Spleen (tissue), 11 donors: ENCODE measurements around the gene TNS1. TPM values are rescaled to one million over a fixed set of nuclear protein-coding genes. Genes with fewer than 3 reads are reported as not detected.

Experiments used
- DNase-seq: peaks from one replicate; pipeline ENCODE4 v3.0.0-alpha.2; 2020
- H3K27ac ChIP-seq, 8 donors: fragments of 200-600 bp; sonication (generic) in 7 of 8; 1 replicate in 4 of 8; 2 replicates in 4 of 8; pipeline versions ENCODE4 v1.5.0 to v1.8.0; 2016 to 2021; ENCODE audit warnings: inconsistent platforms in 4 of 8, mild to moderate bottlenecking in 4 of 8, moderate library complexity in 1 of 8
- H3K27me3 ChIP-seq, 7 donors: fragments of 200-600 bp; sonication (generic) in 6 of 7; replicated peaks in 1 of 7; 1 replicate in 4 of 7; 2 replicates in 3 of 7; pipeline versions ENCODE4 v1.5.0 to v1.8.0; 2016 to 2021; ENCODE audit warnings: inconsistent platforms in 3 of 7, mild to moderate bottlenecking in 1 of 7
- H3K36me3 ChIP-seq, 6 donors: fragments of 200-600 bp; sonication (generic) in 5 of 6; 1 replicate in 4 of 6; 2 replicates in 2 of 6; pipeline versions ENCODE4 v1.5.0 to v1.8.0; 2016 to 2021; ENCODE audit warnings: inconsistent platforms in 2 of 6
- H3K4me1 ChIP-seq, 6 donors: fragments of 200-600 bp; sonication (generic) in 5 of 6; 1 replicate in 3 of 6; 2 replicates in 3 of 6; pipeline versions ENCODE4 v1.5.0 to v1.8.0; 2016 to 2021; ENCODE audit warnings: inconsistent platforms in 3 of 6
- H3K4me3 ChIP-seq, 8 donors: fragments of 200-600 bp; sonication (generic) in 7 of 8; 1 replicate in 4 of 8; 2 replicates in 4 of 8; pipeline versions ENCODE4 v1.5.0 to v1.8.0; 2016 to 2021; ENCODE audit warnings: inconsistent platforms in 4 of 8, mild to moderate bottlenecking in 4 of 8, moderate library complexity in 2 of 8
- H3K9me3 ChIP-seq, 8 donors: fragments of 200-600 bp; sonication (generic) in 7 of 8; 1 replicate in 4 of 8; 2 replicates in 4 of 8; pipeline versions ENCODE4 v1.5.0 to v1.8.0; 2016 to 2021; ENCODE audit warnings: inconsistent platforms in 4 of 8
- POLR2A ChIP-seq, 3 donors: fragments of 450-650 bp; IDR thresholded peaks; one replicate each; pipeline ENCODE4 v1.5.1; 2017; ENCODE audit warnings: antibody characterized with exemption in 3 of 3, mild to moderate bottlenecking in 1 of 3
- POLR2AphosphoS5 ChIP-seq, 3 donors: sonication (generic); formaldehyde crosslinking; IDR thresholded peaks; one replicate each; pipeline ENCODE4 v1.5.1; 2017; ENCODE audit warnings: antibody characterized with exemption in 3 of 3
- WGBS, 5 donors: extraction: QIAGEN DNeasy Blood & Tissue Kit in 3 of 5; methylation state at CpG; one replicate each; pipeline versions ENCODE4 v1.1.5 to v1.1.7; 2013 to 2018; 5-methylcytosine and 5-hydroxymethylcytosine counted together
- intact Hi-C: fragments of 100-400 bp; cut with DNase I; formaldehyde crosslinking; loops from one replicate; pipeline ENCODE4 v1.15.0; 2023; ENCODE audit warnings: low total_unique reads
- polyA plus RNA-seq, 3 donors: library from polyadenylated mRNA; stranded (reverse); fragments of 200-250 nt; gene quantifications; one replicate each; pipeline ENCODE4 v1.2.1, GENCODE V29; 2013
- total RNA-seq, 7 donors: library from RNA; depleted of rRNA in 3 of 7; stranded (reverse); fragments of >200 nt in 3 of 7; fragmentation: NEBNext Ultra II Directional in 4 of 7; extraction: Animal tissue kit (Norgen Biotek cat#: 25700) in 4 of 7; gene quantifications; one replicate each; pipeline versions ENCODE4 v1.1.0 to v1.2.1, GENCODE V29; 2016 to 2021
- TF ChIP-seq, protein P1 (sequence below), 11 experiments: fragments of 200-600 bp in 7 of 11; fragments of 450-650 bp in 4 of 11; sonication (generic) in 4 of 11; IDR thresholded peaks in 8 of 11; conservative IDR thresholded peaks in 3 of 11; 1 replicate in 7 of 11; 2 replicates in 4 of 11; pipeline versions ENCODE4 v1.4.0 to v1.8.0; 2016 to 2021; ENCODE audit warnings: antibody characterized with exemption in 11 of 11, inconsistent platforms in 4 of 11, mild to moderate bottlenecking in 1 of 11
- donor health status: healthy with polysubstance abuse.
- donor health status: DM: no; HTN: no; CAD: no; lungs with moderate emphysema.
- donor health status: DM: no; HTN: no; CAD: no.
- donor health status: Bipolar disorder and iron deficiency.
- donor health status: healthy.
- donor health status: DM: no; HTN: no; CAD: no.
- donor health status: DM: yes; HTN: yes; CAD: no.

The TNS1 gene
- total and polyA plus RNA-seq, 10 donors = 6.9 to 580 (median 246) TPM

- no peak for TF ChIP-seq POLR2A (IDR thresholded peaks at IDR 0.05)
- TF ChIP-seq POLR2AphosphoS5 (IDR thresholded peaks at IDR 0.05) = no peak
- TF ChIP-seq, protein P1, sequence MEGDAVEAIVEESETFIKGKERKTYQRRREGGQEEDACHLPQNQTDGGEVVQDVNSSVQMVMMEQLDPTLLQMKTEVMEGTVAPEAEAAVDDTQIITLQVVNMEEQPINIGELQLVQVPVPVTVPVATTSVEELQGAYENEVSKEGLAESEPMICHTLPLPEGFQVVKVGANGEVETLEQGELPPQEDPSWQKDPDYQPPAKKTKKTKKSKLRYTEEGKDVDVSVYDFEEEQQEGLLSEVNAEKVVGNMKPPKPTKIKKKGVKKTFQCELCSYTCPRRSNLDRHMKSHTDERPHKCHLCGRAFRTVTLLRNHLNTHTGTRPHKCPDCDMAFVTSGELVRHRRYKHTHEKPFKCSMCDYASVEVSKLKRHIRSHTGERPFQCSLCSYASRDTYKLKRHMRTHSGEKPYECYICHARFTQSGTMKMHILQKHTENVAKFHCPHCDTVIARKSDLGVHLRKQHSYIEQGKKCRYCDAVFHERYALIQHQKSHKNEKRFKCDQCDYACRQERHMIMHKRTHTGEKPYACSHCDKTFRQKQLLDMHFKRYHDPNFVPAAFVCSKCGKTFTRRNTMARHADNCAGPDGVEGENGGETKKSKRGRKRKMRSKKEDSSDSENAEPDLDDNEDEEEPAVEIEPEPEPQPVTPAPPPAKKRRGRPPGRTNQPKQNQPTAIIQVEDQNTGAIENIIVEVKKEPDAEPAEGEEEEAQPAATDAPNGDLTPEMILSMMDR (IDR thresholded peaks at IDR 0.05 in 8 of 11, conservative IDR thresholded peaks at IDR 0.05 in 3 of 11) = no peak
- DNase-seq = peak; percentile 34
- Histone ChIP-seq H3K36me3 (no peaks in the 10 kb centered on the region), H3K4me3 (no peak overlapping the region), H3K9me3 (no peaks in the 10 kb centered on the region), H3K27ac (no peak overlapping the region), H3K4me1 (peaks cover 4 to 68% (median 22%) of the 10 kb centered on the region in 6 donors), H3K27me3 (peaks cover 0 to 22% (median 0%) of the 10 kb centered on the region in 7 donors)
- WGBS, 5 donors = 75 to 93% (median 90%) methylated on average over 5 of the region's 5 CpGs
- intact Hi-C loops = no loop called here
Measured at GRCh38 chr2:217945530-217945929, 57.3 kb downstream of the TNS1 start.

- H3K27me3 ChIP-seq = peaks cover 0 to 22% (median 0%) of the 10 kb centered on the region in 7 donors
- no peaks in the 10 kb centered on the region for H3K36me3 ChIP-seq
- peak; percentile 35 for DNase-seq
- no peak overlapping the region for H3K4me3 ChIP-seq
- H3K27ac ChIP-seq = no peak overlapping the region
- TF ChIP-seq POLR2A (IDR thresholded peaks at IDR 0.05) = no peak
- TF ChIP-seq POLR2AphosphoS5 (IDR thresholded peaks at IDR 0.05) = no peak
- WGBS, 5 donors = 78 to 94% (median 85%) methylated on average over 8 of the region's 8 CpGs
- intact Hi-C loops = no loop called here
- H3K9me3 ChIP-seq = no peaks in the 10 kb centered on the region
- peaks cover 0 to 68% (median 18%) of the 10 kb centered on the region in 6 donors for H3K4me1 ChIP-seq
Measured at GRCh38 chr2:217944923-217945322, 57.9 kb downstream of the TNS1 start.

DNA sequence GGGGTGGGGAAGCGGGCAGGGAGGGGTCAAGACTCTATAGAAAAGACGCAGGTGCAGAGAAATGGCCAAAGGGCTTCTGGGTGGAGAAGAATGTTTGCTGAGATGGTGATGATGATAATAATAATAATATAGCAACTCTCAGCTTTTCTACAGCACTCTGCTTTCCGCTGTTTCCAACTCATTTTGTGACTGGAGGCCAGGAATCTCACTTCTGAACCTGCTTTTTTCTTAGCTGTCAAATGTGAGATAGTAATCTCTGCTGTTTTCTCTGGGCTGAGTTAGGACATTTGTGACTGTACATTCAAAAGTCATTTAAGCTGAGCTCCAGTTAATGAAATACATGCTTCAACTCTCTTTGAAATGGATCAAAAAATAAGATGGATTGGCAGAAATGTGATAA, 58.4 kb downstream of the TNS1 start:
- Histone ChIP-seq H3K27me3 (peaks cover 0 to 22% (median 0%) of the 10 kb centered on the region in 7 donors), H3K4me1 (peaks cover 5 to 70% (median 19%) of the 10 kb centered on the region in 6 donors), H3K4me3 (peak overlapping the region in 6 of 8 donors; percentile 53 to 83 (median 65)), H3K36me3 (no peaks in the 10 kb centered on the region), H3K27ac (peak overlapping the region in 5 of 8 donors; percentile 79 to 86 (median 84)), H3K9me3 (no peaks in the 10 kb centered on the region)
- WGBS, 5 donors = 53 to 87% (median 72%) methylated on average over 3 of the region's 3 CpGs
- TF ChIP-seq POLR2AphosphoS5 (IDR thresholded peaks at IDR 0.05) (no peak), POLR2A (IDR thresholded peaks at IDR 0.05) (no peak)
- TF ChIP-seq, protein P1 (IDR thresholded peaks at IDR 0.05 in 8 of 11, conservative IDR thresholded peaks at IDR 0.05 in 3 of 11) = no peak
- intact Hi-C loops = no loop called here
- DNase-seq = no peak

DNA sequence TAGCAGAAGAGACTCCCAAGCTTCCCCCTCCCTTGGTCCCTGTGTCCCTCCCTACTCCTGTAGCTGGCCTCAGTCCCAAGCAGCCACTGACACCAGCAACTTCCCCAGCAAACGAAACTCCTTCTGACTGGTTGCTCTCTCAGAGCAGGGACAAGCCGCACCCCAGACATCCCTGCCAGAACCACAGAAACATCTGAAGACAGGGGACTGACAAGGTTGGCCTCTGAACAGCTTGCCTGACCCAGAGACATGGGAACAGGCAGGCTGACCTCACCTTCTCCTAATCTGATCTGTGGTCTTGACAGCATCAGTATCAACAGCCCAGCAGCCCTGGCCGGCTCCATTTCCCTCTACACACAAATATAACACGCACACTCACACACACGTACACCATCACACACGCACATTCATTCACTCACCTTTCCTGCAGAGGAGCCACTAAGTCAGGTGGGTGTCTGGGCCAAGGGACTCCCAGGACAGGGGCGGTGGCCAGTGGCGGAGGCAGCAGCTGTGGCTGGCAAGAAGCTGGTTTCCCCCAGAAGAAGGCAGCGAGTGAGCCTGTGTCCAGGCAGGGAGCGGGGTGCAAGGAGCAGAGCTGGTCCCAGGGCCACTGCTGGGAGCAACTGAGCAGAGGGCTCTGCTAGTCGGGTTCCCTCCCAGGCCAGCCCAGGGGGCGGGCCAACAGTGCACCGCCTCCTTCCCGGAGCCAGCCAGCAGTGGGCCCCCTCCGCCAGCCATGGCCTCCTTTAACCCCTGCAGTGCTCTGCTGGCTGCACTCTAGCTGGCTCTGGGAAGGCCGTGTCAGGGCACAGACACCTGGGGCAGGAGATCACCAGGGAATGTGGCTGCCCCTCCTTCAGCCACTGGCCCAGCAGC, 59.1 kb downstream of the TNS1 start:
- Histone ChIP-seq H3K27ac (peak overlapping the region; percentile 56 to 86 (median 80)), H3K27me3 (peaks cover 0 to 22% (median 0%) of the 10 kb centered on the region in 7 donors), H3K36me3 (no peaks in the 10 kb centered on the region), H3K9me3 (no peaks in the 10 kb centered on the region), H3K4me1 (peaks cover 5 to 70% (median 23%) of the 10 kb centered on the region in 6 donors), H3K4me3 (peak overlapping the region; percentile 53 to 83 (median 61))
- peak; percentile 89 for DNase-seq
- TF ChIP-seq POLR2AphosphoS5 (IDR thresholded peaks at IDR 0.05) (peak; percentile 75 to 92 (median 91)), POLR2A (IDR thresholded peaks at IDR 0.05) (peak in 1 of 3 donors; percentile 63)
- TF ChIP-seq, protein P1 (IDR thresholded peaks at IDR 0.05 in 8 of 11, conservative IDR thresholded peaks at IDR 0.05 in 3 of 11) = peak in 6 of 11 experiments; percentile 6 to 30 (median 26)
- intact Hi-C loops = no loop called here
- WGBS, 5 donors = 9 to 29% (median 23%) methylated on average over 9 to 16 of the region's 16 CpGs
